IMR-90 (cell line): ENCODE data around the gene GRIA4. TPM values are rescaled to one million over a fixed set of nuclear protein-coding genes. Genes with fewer than 3 reads are reported as not detected.

Experiments
- ATAC-seq: fragments of 200-7000 bp; cut with Tn5 transposase; 2 replicates; pipeline ENCODE4 v1.9.1; 2020; ENCODE audit warnings: low read depth, mild to moderate bottlenecking, moderate library complexity
- BruUV-seq: library from RNA; stranded (reverse); fragments of 400-500 nt; replicated peaks from 2 replicates; lab custom pipeline; 2021; lab: Mats Ljungman, UMichigan
- CTCF ChIA-PET: fragments of 300-600 bp; formaldehyde crosslinking; extraction: SDS; loops from one replicate; lab custom pipeline; 2021; ENCODE audit warnings: antibody characterized with exemption; lab: Yijun Ruan, JAX
- POLR2A ChIA-PET: fragments of 300-600 bp; sonication (Branson Sonifier 250); formaldehyde crosslinking; loops from one replicate; lab custom pipeline; 2022; ENCODE audit warnings: antibody characterized with exemption; ENCODE audit not compliant: unreplicated experiment; lab: Charles Lee
- DNase-seq: peaks from one replicate; pipeline ENCODE4 v3.0.0; 2013
- H2AFZ ChIP-seq: replicated peaks from 2 replicates; pipeline ENCODE3; 2013; ENCODE audit warnings: low read length, mild to moderate bottlenecking; ENCODE audit not compliant: poor library complexity
- H2AK5ac ChIP-seq: 2 replicates; pipeline ENCODE4 v1.6.1; 2013; ENCODE audit warnings: low read depth, low read length, inconsistent platforms
- H2AK9ac ChIP-seq: replicated peaks from 2 replicates; pipeline ENCODE3; 2013; ENCODE audit warnings: mild to moderate bottlenecking, low read depth, low read length, moderate library complexity; ENCODE audit not compliant: poor library complexity
- H2BK120ac ChIP-seq: 2 replicates; pipeline ENCODE4 v1.6.1; 2013; ENCODE audit warnings: low read depth, low read length, inconsistent platforms
- H2BK15ac ChIP-seq: 3 replicates; pipeline ENCODE4 v1.6.1; 2013; ENCODE audit warnings: low read depth, low read length, inconsistent platforms
- H2BK20ac ChIP-seq: 2 replicates; pipeline ENCODE4 v1.6.1; 2013; ENCODE audit warnings: low read depth, mild to moderate bottlenecking, inconsistent platforms, low read length, moderate library complexity
- H2BK5ac ChIP-seq: 2 replicates; pipeline ENCODE4 v1.6.1; 2013; ENCODE audit warnings: mild to moderate bottlenecking, low read depth, low read length, inconsistent platforms; ENCODE audit not compliant: poor library complexity, severe bottlenecking
- H3K14ac ChIP-seq: replicated peaks from 2 replicates; pipeline ENCODE4 v1.6.1; 2013; ENCODE audit warnings: low read depth, low read length, inconsistent platforms
- H3K18ac ChIP-seq: 2 replicates; pipeline ENCODE4 v1.6.1; 2013; ENCODE audit warnings: low read depth, low read length, control low read depth
- H3K23ac ChIP-seq: 2 replicates; pipeline ENCODE4 v1.6.1; 2013; ENCODE audit warnings: low read depth, low read length, inconsistent platforms
- H3K27ac ChIP-seq: 2 replicates; pipeline ENCODE4 v1.5.1; 2013; ENCODE audit warnings: mild to moderate bottlenecking, control low read depth, low read length; ENCODE audit not compliant: insufficient read depth
- H3K27me3 ChIP-seq: 2 replicates; pipeline ENCODE4 v1.6.1; 2013; ENCODE audit warnings: low read length; ENCODE audit not compliant: control insufficient read depth, insufficient read depth
- H3K36me3 ChIP-seq: 2 replicates; pipeline ENCODE4 v1.6.1; 2013; ENCODE audit warnings: low read length, mixed read lengths; ENCODE audit not compliant: control insufficient read depth, insufficient read depth
- H3K4ac ChIP-seq: 2 replicates; pipeline ENCODE4 v1.6.1; 2013; ENCODE audit warnings: low read depth, low read length, inconsistent platforms
- H3K4me1 ChIP-seq: 2 replicates; pipeline ENCODE4 v1.6.1; 2013; ENCODE audit warnings: low read length, mixed read lengths; ENCODE audit not compliant: control insufficient read depth, insufficient read depth
- H3K4me2 ChIP-seq: 2 replicates; pipeline ENCODE4 v1.6.1; 2013; ENCODE audit warnings: low read depth, mild to moderate bottlenecking, control low read depth, low read length, moderate library complexity
- H3K4me3 ChIP-seq: 2 replicates; pipeline ENCODE4 v1.5.1; 2013; ENCODE audit warnings: low read depth, mild to moderate bottlenecking, control low read depth, low read length, moderate library complexity; ENCODE audit not compliant: insufficient read depth
- H3K56ac ChIP-seq: 2 replicates; pipeline ENCODE4 v1.6.1; 2013; ENCODE audit warnings: low read length, inconsistent platforms; ENCODE audit not compliant: insufficient read depth; ENCODE audit errors: extremely low read depth
- H3K79me1 ChIP-seq, 2 experiments: 2 replicates each; pipeline ENCODE4 v1.6.1; 2013; ENCODE audit warnings: low read length in 2 of 2, inconsistent platforms in 1 of 2, low read depth in 1 of 2
- H3K9ac ChIP-seq: 2 replicates; pipeline ENCODE4 v1.6.1; 2013; ENCODE audit warnings: low read depth, low read length, control low read depth
- H3K9me1 ChIP-seq: 2 replicates; pipeline ENCODE4 v1.6.1; 2013; ENCODE audit warnings: low read length, inconsistent platforms; ENCODE audit not compliant: insufficient read depth
- H3K9me3 ChIP-seq: 2 replicates; pipeline ENCODE4 v1.6.1; 2013; ENCODE audit warnings: low read length; ENCODE audit not compliant: control insufficient read depth, insufficient read depth
- H4K20me1 ChIP-seq: 2 replicates; pipeline ENCODE4 v1.6.1; 2013; ENCODE audit warnings: low read length, inconsistent platforms; ENCODE audit not compliant: insufficient read depth
- H4K5ac ChIP-seq: 2 replicates; pipeline ENCODE4 v1.6.1; 2013; ENCODE audit warnings: mild to moderate bottlenecking, low read depth, low read length, control low read depth
- H4K8ac ChIP-seq, 2 experiments: 2 replicates each; pipeline ENCODE4 v1.6.1; 2013; ENCODE audit warnings: low read depth in 2 of 2, low read length in 2 of 2, control low read depth in 1 of 2, inconsistent platforms in 1 of 2
- H4K91ac ChIP-seq: 2 replicates; pipeline ENCODE4 v1.6.1; 2013; ENCODE audit warnings: low read depth, low read length, inconsistent platforms; ENCODE audit not compliant: insufficient read depth
- BHLHE40 ChIP-seq: fragments of 150-350 bp; IDR thresholded peaks from 2 replicates; pipeline ENCODE4 v1.6.1; 2016; ENCODE audit warnings: mild to moderate bottlenecking, low read depth, low read length
- CEBPB ChIP-seq: IDR thresholded peaks from 2 replicates; pipeline ENCODE4 v1.6.1; 2012; ENCODE audit warnings: low read depth, low read length, improper control_type of control experiment
- CHD1 ChIP-seq: IDR thresholded peaks from 2 replicates; pipeline ENCODE4 v1.6.1; 2012; ENCODE audit warnings: low read depth, low read length, improper control_type of control experiment
- ELK1 ChIP-seq: fragments of 150-350 bp; IDR thresholded peaks from 2 replicates; pipeline ENCODE4 v1.6.1; 2016; ENCODE audit warnings: low read depth, mild to moderate bottlenecking, low read length, moderate library complexity, borderline replicate concordance
- FOS ChIP-seq: fragments of 150-350 bp; IDR thresholded peaks from 2 replicates; pipeline ENCODE4 v1.6.1; 2016; ENCODE audit warnings: low read depth, low read length
- MAFK ChIP-seq: IDR thresholded peaks from 2 replicates; pipeline ENCODE4 v1.6.1; 2012; ENCODE audit warnings: low read depth, low read length, improper control_type of control experiment
- MXI1 ChIP-seq: IDR thresholded peaks from 2 replicates; pipeline ENCODE4 v1.6.1; 2012; ENCODE audit warnings: low read depth, mild to moderate bottlenecking, low read length, moderate library complexity, borderline replicate concordance
- NFE2L2 ChIP-seq: fragments of 150-350 bp; IDR thresholded peaks from 2 replicates; pipeline ENCODE4 v1.6.1; 2016; ENCODE audit warnings: low read depth, mild to moderate bottlenecking, low read length
- POLR2A ChIP-seq: IDR thresholded peaks from 2 replicates; pipeline ENCODE4 v1.6.1; 2012; ENCODE audit warnings: mild to moderate bottlenecking, low read depth, low read length
- RAD21 ChIP-seq: IDR thresholded peaks from 2 replicates; pipeline ENCODE4 v1.6.1; 2012; ENCODE audit warnings: low read length, improper control_type of control experiment
- RCOR1 ChIP-seq: IDR thresholded peaks from 2 replicates; pipeline ENCODE4 v1.6.1; 2012; ENCODE audit warnings: mild to moderate bottlenecking, low read length, improper control_type of control experiment; ENCODE audit not compliant: insufficient replicate concordance
- WGBS, 2 experiments: methylation state at CpG; one replicate each; pipeline versions ENCODE4 v1.1.5 to v1.1.7; 2013; ENCODE audit warnings: missing lambda C conversion rate in 2 of 2; ENCODE audit not compliant: insufficient read length in 1 of 2; ENCODE audit errors: extremely low coverage in 2 of 2; 5-methylcytosine and 5-hydroxymethylcytosine counted together
- dilution Hi-C: fragments of 300-500 bp; cut with HindIII; formaldehyde crosslinking; loops from one replicate; pipeline ENCODE4 v1.14.3; 2018; ENCODE audit warnings: low sequenced_read_pairs; ENCODE audit not compliant: unreplicated experiment
- in situ Hi-C: fragments of 300-500 bp; cut with MboI; formaldehyde crosslinking; loops from 3 replicates; pipeline ENCODE4 v1.14.3; 2019; ENCODE audit warnings: low sequenced_read_pairs, inconsistent platforms, mixed read lengths
- intact Hi-C: fragments of 100-400 bp; cut with micrococcal nuclease; formaldehyde crosslinking; loops from 2 replicates; pipeline ENCODE4 v1.10.0; 2022
- polyA plus RNA-seq, 3 experiments: library from polyadenylated mRNA; depleted of rRNA; stranded (reverse); fragments of >200 nt; gene quantifications; 2 replicates each; pipeline ENCODE4 v1.2.3, GENCODE V29; 2012; ENCODE audit warnings: low replicate concordance in 1 of 3
- total RNA-seq: library from RNA; depleted of rRNA; stranded (reverse); fragments of >200 nt; gene quantifications from 2 replicates; pipeline ENCODE4 v1.2.3, GENCODE V29; 2012
- TF ChIP-seq, protein P1 (sequence below): fragments of 150-350 bp; IDR thresholded peaks from 2 replicates; pipeline ENCODE4 v1.6.1; 2017; ENCODE audit warnings: mild to moderate bottlenecking, antibody characterized with exemption, low read length, low read depth

Gene GRIA4
- total and polyA plus RNA-seq, 2 of the 4 experiments (the other 2 are of a cell fraction): 0.36 to 1.0 TPM

GRCh38 chr11:105891685-105892084 lies 281.8 kb downstream of the GRIA4 start:
- H3K9ac ChIP-seq: no peak overlapping the region
- ChIA-PET CTCF (no interaction called here), POLR2A (no interaction called here)
- TF ChIP-seq ELK1: no peak
- TF ChIP-seq FOS: no peak
- TF ChIP-seq MXI1: no peak
- TF ChIP-seq BHLHE40: no peak
- TF ChIP-seq RCOR1: no peak
- no peak for TF ChIP-seq RAD21
- no peak for TF ChIP-seq CHD1
- TF ChIP-seq CEBPB: no peak
- no peak for TF ChIP-seq NFE2L2
- TF ChIP-seq POLR2A: no peak
- TF ChIP-seq MAFK: no peak
- TF ChIP-seq, protein P1, sequence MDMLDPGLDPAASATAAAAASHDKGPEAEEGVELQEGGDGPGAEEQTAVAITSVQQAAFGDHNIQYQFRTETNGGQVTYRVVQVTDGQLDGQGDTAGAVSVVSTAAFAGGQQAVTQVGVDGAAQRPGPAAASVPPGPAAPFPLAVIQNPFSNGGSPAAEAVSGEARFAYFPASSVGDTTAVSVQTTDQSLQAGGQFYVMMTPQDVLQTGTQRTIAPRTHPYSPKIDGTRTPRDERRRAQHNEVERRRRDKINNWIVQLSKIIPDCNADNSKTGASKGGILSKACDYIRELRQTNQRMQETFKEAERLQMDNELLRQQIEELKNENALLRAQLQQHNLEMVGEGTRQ: no peak
- intact Hi-C loops (no loop called here), in situ Hi-C loops (no loop called here), dilution Hi-C loops (no loop called here)
- H3K14ac ChIP-seq: no peak overlapping the region
- no peak overlapping the region for H2BK5ac ChIP-seq
- BruUV-seq: no TSS peak
- H2AFZ ChIP-seq: no peak overlapping the region
- no peak overlapping the region for H4K5ac ChIP-seq
- no peaks in the 10 kb centered on the region for H4K20me1 ChIP-seq
- no peak overlapping the region for H3K56ac ChIP-seq
- H3K36me3 ChIP-seq: no peaks in the 10 kb centered on the region
- no peaks in the 10 kb centered on the region for H3K27me3 ChIP-seq
- no peak overlapping the region for H3K18ac ChIP-seq
- DNase-seq: no peak
- no peak overlapping the region for H2BK15ac ChIP-seq
- H4K91ac ChIP-seq: no peak overlapping the region
- no peak overlapping the region for H3K4me2 ChIP-seq
- H3K9me3 ChIP-seq: no peaks in the 10 kb centered on the region
- H3K79me1 ChIP-seq: no peaks in the 10 kb centered on the region
- no peak overlapping the region for H3K4me3 ChIP-seq
- no peaks in the 10 kb centered on the region for H3K4me1 ChIP-seq
- no peak overlapping the region for H2AK5ac ChIP-seq
- H2BK20ac ChIP-seq: no peak overlapping the region
- ATAC-seq: no peak
- no peak overlapping the region for H4K8ac ChIP-seq
- WGBS, 2 experiments: no CpG with 5 or more reads among the region's 2 CpGs
- no peak overlapping the region for H3K4ac ChIP-seq
- no peak overlapping the region for H2AK9ac ChIP-seq
- H3K9me1 ChIP-seq: no peaks in the 10 kb centered on the region
- H3K23ac ChIP-seq: no peak overlapping the region
- H3K27ac ChIP-seq: no peak overlapping the region
- H2BK120ac ChIP-seq: no peak overlapping the region
